ENCODE results near the gene FRMD4A.

Gene FRMD4A

GRCh38 chr10:14089556-14090292 is 241.0 kb downstream of the FRMD4A start:
- no peak overlapping the region for H3K4me3 ChIP-seq (ENCODE audit: severe bottlenecking)
- no peaks in the 10 kb centered on the region for H3K36me3 ChIP-seq (ENCODE audit: low read depth)
- DNase-seq (ENCODE audit: low spot score) (no peak), ATAC-seq (ENCODE audit: low read depth) (no peak)
- no peak overlapping the region for H3K27ac ChIP-seq (ENCODE audit: poor library complexity, severe bottlenecking)
- TF ChIP-seq, protein P1, sequence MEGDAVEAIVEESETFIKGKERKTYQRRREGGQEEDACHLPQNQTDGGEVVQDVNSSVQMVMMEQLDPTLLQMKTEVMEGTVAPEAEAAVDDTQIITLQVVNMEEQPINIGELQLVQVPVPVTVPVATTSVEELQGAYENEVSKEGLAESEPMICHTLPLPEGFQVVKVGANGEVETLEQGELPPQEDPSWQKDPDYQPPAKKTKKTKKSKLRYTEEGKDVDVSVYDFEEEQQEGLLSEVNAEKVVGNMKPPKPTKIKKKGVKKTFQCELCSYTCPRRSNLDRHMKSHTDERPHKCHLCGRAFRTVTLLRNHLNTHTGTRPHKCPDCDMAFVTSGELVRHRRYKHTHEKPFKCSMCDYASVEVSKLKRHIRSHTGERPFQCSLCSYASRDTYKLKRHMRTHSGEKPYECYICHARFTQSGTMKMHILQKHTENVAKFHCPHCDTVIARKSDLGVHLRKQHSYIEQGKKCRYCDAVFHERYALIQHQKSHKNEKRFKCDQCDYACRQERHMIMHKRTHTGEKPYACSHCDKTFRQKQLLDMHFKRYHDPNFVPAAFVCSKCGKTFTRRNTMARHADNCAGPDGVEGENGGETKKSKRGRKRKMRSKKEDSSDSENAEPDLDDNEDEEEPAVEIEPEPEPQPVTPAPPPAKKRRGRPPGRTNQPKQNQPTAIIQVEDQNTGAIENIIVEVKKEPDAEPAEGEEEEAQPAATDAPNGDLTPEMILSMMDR (IDR thresholded peaks at IDR 0.05; ENCODE audit: poor library complexity, severe bottlenecking) = no peak
- no peaks in the 10 kb centered on the region for H3K27me3 ChIP-seq (ENCODE audit: insufficient read depth, poor library complexity, severe bottlenecking)
- H3K4me1 ChIP-seq (ENCODE audit: insufficient read depth, poor library complexity, severe bottlenecking) = peaks cover 4% of the 10 kb centered on the region
- H3K9me3 ChIP-seq (ENCODE audit: severe bottlenecking) = no peaks in the 10 kb centered on the region

- H3K27me3 ChIP-seq (ENCODE audit: insufficient read depth, poor library complexity, severe bottlenecking) = no peaks in the 10 kb centered on the region
- no peak overlapping the region for H3K4me3 ChIP-seq (ENCODE audit: severe bottlenecking)
- no peak overlapping the region for H3K27ac ChIP-seq (ENCODE audit: poor library complexity, severe bottlenecking)
- H3K4me1 ChIP-seq (ENCODE audit: insufficient read depth, poor library complexity, severe bottlenecking) = peaks cover 6% of the 10 kb centered on the region
- ATAC-seq (ENCODE audit: low read depth) (no peak), DNase-seq (ENCODE audit: low spot score) (no peak)
- no peaks in the 10 kb centered on the region for H3K36me3 ChIP-seq (ENCODE audit: low read depth)
- TF ChIP-seq, protein P1 (IDR thresholded peaks at IDR 0.05; ENCODE audit: poor library complexity, severe bottlenecking) = no peak
- no peaks in the 10 kb centered on the region for H3K9me3 ChIP-seq (ENCODE audit: severe bottlenecking)
Observed at GRCh38 chr10:14087566-14087965, 243.2 kb downstream of the FRMD4A start.

DNA sequence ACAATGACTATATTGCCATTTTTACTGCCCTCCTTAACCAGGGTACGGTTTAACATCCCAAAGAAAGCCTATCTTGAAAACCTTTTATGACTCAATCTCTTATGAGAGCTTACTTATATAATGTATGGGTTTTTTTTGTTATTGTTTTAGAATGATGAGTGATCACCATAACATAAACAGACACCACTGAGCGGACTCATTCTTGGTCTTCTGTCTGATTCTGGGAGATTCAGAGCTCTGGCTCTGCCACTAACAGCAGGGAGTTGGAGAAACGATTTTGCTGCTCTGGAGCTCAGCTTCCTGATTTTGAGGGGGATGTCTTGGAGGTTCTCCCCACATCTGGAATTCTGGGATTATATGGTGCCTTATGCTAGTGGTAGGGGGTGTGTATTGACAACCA is 244.1 kb downstream of the FRMD4A start:
- H3K36me3 ChIP-seq (ENCODE audit: low read depth) = no peaks in the 10 kb centered on the region
- H3K4me3 ChIP-seq (ENCODE audit: severe bottlenecking) = no peak overlapping the region
- no peaks in the 10 kb centered on the region for H3K27me3 ChIP-seq (ENCODE audit: insufficient read depth, poor library complexity, severe bottlenecking)
- TF ChIP-seq, protein P1 (IDR thresholded peaks at IDR 0.05; ENCODE audit: poor library complexity, severe bottlenecking) = no peak
- no peak overlapping the region for H3K27ac ChIP-seq (ENCODE audit: poor library complexity, severe bottlenecking)
- ATAC-seq (ENCODE audit: low read depth) = no peak
- H3K9me3 ChIP-seq (ENCODE audit: severe bottlenecking) = no peaks in the 10 kb centered on the region
- DNase-seq (ENCODE audit: low spot score) = no peak
- peaks cover 6% of the 10 kb centered on the region for H3K4me1 ChIP-seq (ENCODE audit: insufficient read depth, poor library complexity, severe bottlenecking)

DNA sequence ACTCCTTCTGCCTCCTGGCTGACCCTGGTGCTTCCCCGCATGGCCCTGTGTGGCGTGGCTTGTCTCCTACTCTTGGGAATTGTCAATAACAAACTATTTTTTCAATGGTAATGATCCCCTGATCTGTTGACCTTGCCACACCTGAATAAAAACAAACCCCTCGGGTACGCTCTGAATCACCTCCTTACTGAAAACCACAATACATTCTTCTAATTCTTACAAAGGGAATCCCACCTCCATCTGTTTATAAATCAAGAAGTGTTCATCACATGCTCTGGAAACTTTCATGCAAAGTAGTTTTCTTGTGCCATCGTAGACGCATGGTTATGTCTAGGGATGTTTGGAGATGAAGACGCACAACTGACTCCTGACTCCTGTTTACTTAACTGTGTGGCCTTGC is 245.8 kb downstream of the FRMD4A start:
- H3K4me3 ChIP-seq (ENCODE audit: severe bottlenecking) = no peak overlapping the region
- ATAC-seq (ENCODE audit: low read depth) (peak; percentile 80), DNase-seq (ENCODE audit: low spot score) (no peak)
- H3K9me3 ChIP-seq (ENCODE audit: severe bottlenecking) = no peaks in the 10 kb centered on the region
- peaks cover 6% of the 10 kb centered on the region for H3K4me1 ChIP-seq (ENCODE audit: insufficient read depth, poor library complexity, severe bottlenecking)
- H3K36me3 ChIP-seq (ENCODE audit: low read depth) = no peaks in the 10 kb centered on the region
- TF ChIP-seq, protein P1 (IDR thresholded peaks at IDR 0.05; ENCODE audit: poor library complexity, severe bottlenecking) = no peak
- no peaks in the 10 kb centered on the region for H3K27me3 ChIP-seq (ENCODE audit: insufficient read depth, poor library complexity, severe bottlenecking)
- H3K27ac ChIP-seq (ENCODE audit: poor library complexity, severe bottlenecking) = no peak overlapping the region

DNA sequence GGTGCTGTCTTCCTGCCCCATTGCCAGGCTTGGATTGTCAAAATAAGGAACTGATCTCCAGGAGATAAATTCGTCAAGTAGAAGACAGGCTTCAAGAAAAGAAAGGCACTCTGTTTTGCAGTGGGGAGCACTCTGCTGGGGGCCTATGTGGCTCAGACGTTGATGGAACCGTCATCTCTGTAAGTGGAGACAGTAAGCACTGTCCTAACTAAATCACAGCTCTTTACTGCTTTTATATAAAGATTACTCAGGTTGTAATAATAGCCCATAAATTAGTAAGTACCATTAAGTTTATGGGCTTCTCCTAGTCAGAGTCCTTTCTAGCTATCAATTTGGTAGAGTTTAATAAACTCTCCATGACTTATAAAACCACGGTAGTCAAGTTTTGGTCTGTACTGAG is 249.9 kb downstream of the FRMD4A start:
- no peaks in the 10 kb centered on the region for H3K27me3 ChIP-seq (ENCODE audit: insufficient read depth, poor library complexity, severe bottlenecking)
- H3K4me1 ChIP-seq (ENCODE audit: insufficient read depth, poor library complexity, severe bottlenecking) = peaks cover 6% of the 10 kb centered on the region
- ATAC-seq (ENCODE audit: low read depth) (no peak), DNase-seq (ENCODE audit: low spot score) (no peak)
- H3K9me3 ChIP-seq (ENCODE audit: severe bottlenecking) = peaks cover 2% of the 10 kb centered on the region
- no peak overlapping the region for H3K27ac ChIP-seq (ENCODE audit: poor library complexity, severe bottlenecking)
- TF ChIP-seq, protein P1 (IDR thresholded peaks at IDR 0.05; ENCODE audit: poor library complexity, severe bottlenecking) = no peak
- H3K4me3 ChIP-seq (ENCODE audit: severe bottlenecking) = no peak overlapping the region
- no peaks in the 10 kb centered on the region for H3K36me3 ChIP-seq (ENCODE audit: low read depth)
